NCI-H82 (cell line): ENCODE results near the gene PRKN.

Source experiments
- DNase-seq: peaks from one replicate; lab custom pipeline; 2025; lab: John Stamatoyannopoulos, UW

Gene PRKN

GRCh38 chr6:162373868-162374267 is 353.7 kb downstream of the PRKN start:
- DNase-seq, result no peak

GRCh38 chr6:162373192-162373591 is 354.4 kb downstream of the PRKN start:
- no peak for DNase-seq

- DNase-seq, result no peak
These were observed 355.5 kb downstream of the PRKN start for GRCh38 chr6:162372106-162372505.

GRCh38 chr6:162371121-162371520 is 356.4 kb downstream of the PRKN start:
- no peak for DNase-seq

- DNase-seq, result no peak
These were observed 358.5 kb downstream of the PRKN start for GRCh38 chr6:162369091-162369490.

GRCh38 chr6:162364488-162364887 is 363.1 kb downstream of the PRKN start:
- DNase-seq, result peak; percentile 20

- peak; percentile 15 for DNase-seq
These were observed 363.8 kb downstream of the PRKN start for GRCh38 chr6:162363757-162364156.

- DNase-seq, result no peak
These were observed 366.5 kb downstream of the PRKN start for GRCh38 chr6:162360901-162361567.

GRCh38 chr6:162358625-162359024 is 368.9 kb downstream of the PRKN start:
- no peak for DNase-seq

GRCh38 chr6:162345051-162345511 is 382.5 kb downstream of the PRKN start:
- DNase-seq, result no peak

GRCh38 chr6:162344646-162345010 is 382.9 kb downstream of the PRKN start:
- no peak for DNase-seq

- no peak for DNase-seq
These were observed 383.5 kb downstream of the PRKN start for GRCh38 chr6:162343936-162344645.

GRCh38 chr6:162343198-162343935 is 384.2 kb downstream of the PRKN start:
- DNase-seq, result peak; percentile 57

GRCh38 chr6:162337412-162337811 is 390.2 kb downstream of the PRKN start:
- DNase-seq, result no peak

- no peak for DNase-seq
These were observed 391.2 kb downstream of the PRKN start for GRCh38 chr6:162336359-162336758.

- DNase-seq, result no peak
These were observed 395.2 kb downstream of the PRKN start for GRCh38 chr6:162332365-162332764.

GRCh38 chr6:162331911-162332310 is 395.7 kb downstream of the PRKN start:
- no peak for DNase-seq

GRCh38 chr6:162325826-162326225 is 401.7 kb downstream of the PRKN start:
- DNase-seq, result no peak

- DNase-seq, result no peak
These were observed 402.5 kb downstream of the PRKN start for GRCh38 chr6:162325051-162325450.

- no peak for DNase-seq
These were observed 412.3 kb downstream of the PRKN start for GRCh38 chr6:162315291-162315690.

GRCh38 chr6:162313922-162314660 is 413.5 kb downstream of the PRKN start:
- peak; percentile 12 for DNase-seq

- DNase-seq, result peak; percentile 8
These were observed 419.7 kb downstream of the PRKN start for GRCh38 chr6:162307865-162308264.
